AG04449 (cell line): ENCODE measurements around the gene TEX54.
A peak's percentile ranks its signal among the peaks of the same experiment; 100 is the strongest.
"Not testable (repeated sequence)": the region's sequence is repeated elsewhere in the genome, so short reads cannot be mapped to it uniquely, and the experiment has no call there.

Source experiments
- CTCF ChIA-PET: fragments of 350-600 bp; formaldehyde crosslinking; extraction: SDS; loops from one replicate; lab custom pipeline; 2021; ENCODE audit warnings: antibody characterized with exemption; lab: Yijun Ruan, JAX
- POLR2A ChIA-PET: fragments of 400-600, 350-600 bp; formaldehyde crosslinking; extraction: SDS; loops from one replicate; lab custom pipeline; 2020; ENCODE audit warnings: antibody characterized with exemption, inconsistent platforms; lab: Yijun Ruan, JAX
- DNase-seq: peaks from one replicate; pipeline ENCODE4 v3.0.0-alpha.2; 2010; ENCODE audit warnings: low read depth, low spot score
- H3K4me3 ChIP-seq: 2 replicates; pipeline ENCODE4 v1.5.1; 2011; ENCODE audit warnings: low read depth, mild to moderate bottlenecking, control low read depth, low read length
- CTCF ChIP-seq: IDR thresholded peaks from one replicate; pipeline ENCODE4 v1.5.1; 2011; ENCODE audit warnings: mild to moderate bottlenecking, moderate library complexity, low read length, control low read depth, inconsistent platforms; ENCODE audit not compliant: insufficient read depth; ENCODE audit errors: missing control alignments

Gene TEX54

GRCh38 chr11:62844154-62844553 lies 11.5 kb upstream of the TEX54 start:
- TF ChIP-seq CTCF: no peak
- DNase-seq: no peak
- no peak overlapping the region for H3K4me3 ChIP-seq
- ChIA-PET CTCF (interaction anchor here (2.3 kb wide), 1 partner anchor 57 kb away, joined by 9 read pairs; the partner anchor contains the start of gene TMEM179B), POLR2A (interaction anchor here (1.9 kb wide), 1 partner anchor 12 kb away, joined by 8 read pairs; no protein-coding TSS in a partner anchor)

GRCh38 chr11:62843466-62843865 lies 10.8 kb upstream of the TEX54 start:
- no peak overlapping the region for H3K4me3 ChIP-seq
- no peak for TF ChIP-seq CTCF
- CTCF ChIA-PET: interaction anchor here (2.3 kb wide), 1 partner anchor 57 kb away, joined by 9 read pairs; the partner anchor contains the start of gene TMEM179B
- DNase-seq: no peak
- POLR2A ChIA-PET: interaction anchor here (1.3 to 1.9 kb wide), 2 partner anchors 11 to 12 kb away, joined by 4 to 8 read pairs; no protein-coding TSS in a partner anchor

- CTCF ChIA-PET: interaction anchor here (1.0 to 2.3 kb wide), 2 partner anchors 12 to 56 kb away, joined by 7 to 9 read pairs; partner anchors contain the start of gene TMEM179B
- not testable (repeated sequence) for DNase-seq, H3K4me3 ChIP-seq
- POLR2A ChIA-PET: interaction anchor here (1.3 to 1.9 kb wide), 2 partner anchors 11 to 13 kb away, joined by 4 to 8 read pairs; no protein-coding TSS in a partner anchor
Observed at GRCh38 chr11:62842891-62843290, 10.2 kb upstream of the TEX54 start.

- CTCF ChIA-PET: interaction anchor here (1.0 to 2.3 kb wide), 2 partner anchors 13 to 56 kb away, joined by 7 to 9 read pairs; partner anchors contain the start of gene TMEM179B
- POLR2A ChIA-PET: interaction anchor here (1.1 to 3.4 kb wide), 12 partner anchors 10 to 730 kb away, joined by 4 to 193 read pairs (median 11); partner anchors contain the start of genes HNRNPUL2, LRRN4CL, POLR2G and SLC3A2
- no peak for DNase-seq
- no peak for TF ChIP-seq CTCF
- H3K4me3 ChIP-seq: peak overlapping the region; percentile 49
Observed at GRCh38 chr11:62842171-62842741, 9.6 kb upstream of the TEX54 start.

- peak; percentile 99 for DNase-seq
- H3K4me3 ChIP-seq: peak overlapping the region; percentile 49
- ChIA-PET CTCF (no interaction called here), POLR2A (interaction anchor here (0.6 to 3.4 kb wide), 58 partner anchors 9 to 1344 kb away, joined by 3 to 193 read pairs (median 5); partner anchors contain the start of genes BSCL2, C11orf98, CSKMT and EEF1G)
- no peak for TF ChIP-seq CTCF
Observed at GRCh38 chr11:62841361-62842170, 8.9 kb upstream of the TEX54 start.

- H3K4me3 ChIP-seq: peak overlapping the region; percentile 91
- POLR2A ChIA-PET: interaction anchor here (0.5 to 3.4 kb wide), 58 partner anchors 8 to 1898 kb away, joined by 3 to 193 read pairs (median 5); partner anchors contain the start of genes BSCL2, C11orf98, CSKMT and EEF1G
- DNase-seq, CTCF ChIA-PET: not testable (repeated sequence)
Observed at GRCh38 chr11:62840721-62841360, 8.2 kb upstream of the TEX54 start.
